Nasal cavity respiratory epithelium epithelial cell of viscerocranial mucosa (primary cell): ENCODE results near the gene PRL. TPM values are rescaled to one million over a fixed set of nuclear protein-coding genes. Genes with fewer than 3 reads are reported as not detected.

Source experiments
- total RNA-seq: library from RNA; depleted of rRNA; stranded (reverse); fragments of >200 nt; gene quantifications from 2 replicates; pipeline ENCODE4 v1.2.3, GENCODE V29; 2014

The PRL gene
- total RNA-seq, result not detected in 2 replicates

GRCh38 chr6:22296936-22297335 is at the start of gene PRL:
TSS of gene PRL (minus strand) at chr6:22297036. CDS start at chr6:22296982, 54 bp downstream.

